H9 (cell line): Measurements from ENCODE around the gene CD151. TPM values are rescaled to one million over a fixed set of nuclear protein-coding genes. Genes with fewer than 3 reads are reported as not detected.
A peak's percentile ranks its signal among the peaks of the same experiment; 100 is the strongest.

Experiments used
- DNase-seq: peaks from one replicate; pipeline ENCODE4 v3.0.0-alpha.2; 2017
- H2AFZ ChIP-seq: one replicate; pipeline ENCODE4 v1.6.1; 2013; ENCODE audit warnings: mild to moderate bottlenecking, low read length, control low read depth, moderate library complexity
- H2AK5ac ChIP-seq: 2 replicates; pipeline ENCODE4 v1.6.1; 2013; ENCODE audit warnings: low read length, control low read depth, mixed read lengths; ENCODE audit not compliant: insufficient read length
- H2BK120ac ChIP-seq: one replicate; pipeline ENCODE4 v1.6.1; 2013; ENCODE audit warnings: low read depth, mild to moderate bottlenecking, low read length, control low read depth, inconsistent platforms; ENCODE audit not compliant: poor library complexity, severe bottlenecking
- H2BK12ac ChIP-seq: 2 replicates; pipeline ENCODE4 v1.6.1; 2013; ENCODE audit warnings: low read length, control low read depth, mixed read lengths, low read depth; ENCODE audit not compliant: insufficient read length
- H2BK15ac ChIP-seq: 2 replicates; pipeline ENCODE4 v1.6.1; 2013; ENCODE audit warnings: low read depth, low read length, control low read depth
- H2BK20ac ChIP-seq: one replicate; pipeline ENCODE4 v1.6.1; 2013; ENCODE audit warnings: low read depth, mild to moderate bottlenecking, low read length, control low read depth, inconsistent platforms; ENCODE audit not compliant: poor library complexity, severe bottlenecking
- H2BK5ac ChIP-seq: 2 replicates; pipeline ENCODE4 v1.6.1; 2013; ENCODE audit warnings: low read length, control low read depth, mixed read lengths; ENCODE audit not compliant: insufficient read length
- H3K14ac ChIP-seq: 2 replicates; pipeline ENCODE4 v1.6.1; 2013; ENCODE audit warnings: low read length, control low read depth; ENCODE audit not compliant: insufficient read depth
- H3K18ac ChIP-seq: 2 replicates; pipeline ENCODE4 v1.6.1; 2013; ENCODE audit warnings: low read depth, mild to moderate bottlenecking, mixed read lengths, low read length, control low read depth; ENCODE audit not compliant: insufficient read length
- H3K23ac ChIP-seq: 2 replicates; pipeline ENCODE4 v1.6.1; 2013; ENCODE audit warnings: low read length, control low read depth, mixed read lengths, low read depth; ENCODE audit not compliant: insufficient read length
- H3K23me2 ChIP-seq: 2 replicates; pipeline ENCODE4 v1.6.1; 2013; ENCODE audit warnings: low read depth, mild to moderate bottlenecking, mixed read lengths, low read length, control low read depth; ENCODE audit not compliant: insufficient read length, poor library complexity, severe bottlenecking
- H3K27ac ChIP-seq: 2 replicates; pipeline ENCODE4 v1.5.1; 2013; ENCODE audit warnings: low read length, control low read depth, mixed read lengths, low read depth; ENCODE audit not compliant: insufficient read length
- H3K27me3 ChIP-seq: 2 replicates; pipeline ENCODE4 v1.6.1; 2013; ENCODE audit warnings: low read length, control low read depth, inconsistent platforms; ENCODE audit not compliant: insufficient read depth
- H3K4ac ChIP-seq: 2 replicates; pipeline ENCODE4 v1.6.1; 2013; ENCODE audit warnings: low read depth, mild to moderate bottlenecking, control low read depth, inconsistent platforms, low read length, moderate library complexity
- H3K4me1 ChIP-seq: 2 replicates; pipeline ENCODE4 v1.6.1; 2013; ENCODE audit warnings: low read length, control low read depth, inconsistent platforms; ENCODE audit not compliant: insufficient read depth
- H3K4me2 ChIP-seq: 2 replicates; pipeline ENCODE4 v1.6.1; 2013; ENCODE audit warnings: low read length, control low read depth, mixed read lengths; ENCODE audit not compliant: insufficient read length, insufficient read depth
- H3K56ac ChIP-seq: 2 replicates; pipeline ENCODE4 v1.6.1; 2013; ENCODE audit warnings: low read depth, mild to moderate bottlenecking, mixed read lengths, low read length, control low read depth; ENCODE audit not compliant: insufficient read length
- H3K79me1 ChIP-seq: 2 replicates; pipeline ENCODE4 v1.6.1; 2013; ENCODE audit warnings: low read depth, mild to moderate bottlenecking, moderate library complexity, low read length, control low read depth, inconsistent platforms; ENCODE audit not compliant: insufficient read depth, poor library complexity, severe bottlenecking
- H3K79me2 ChIP-seq: 2 replicates; pipeline ENCODE4 v1.6.1; 2013; ENCODE audit warnings: low read length, control low read depth, inconsistent platforms; ENCODE audit not compliant: insufficient read depth
- H3K9ac ChIP-seq: 2 replicates; pipeline ENCODE4 v1.6.1; 2013; ENCODE audit warnings: low read length, control low read depth, mixed read lengths; ENCODE audit not compliant: insufficient read length; ENCODE audit errors: extremely low read depth
- H3K9me3 ChIP-seq: one replicate; pipeline ENCODE4 v1.6.1; 2013; ENCODE audit warnings: low read depth, low read length, inconsistent platforms; ENCODE audit not compliant: control insufficient read depth
- H3T11ph ChIP-seq: one replicate; pipeline ENCODE4 v1.6.1; 2013; ENCODE audit warnings: mild to moderate bottlenecking, low read length, control low read depth, inconsistent platforms
- H4K20me1 ChIP-seq: one replicate; pipeline ENCODE4 v1.6.1; 2013; ENCODE audit not compliant: control insufficient read depth, insufficient read length, insufficient read depth
- H4K5ac ChIP-seq: 2 replicates; pipeline ENCODE4 v1.6.1; 2013; ENCODE audit warnings: low read depth, mild to moderate bottlenecking, mixed read lengths, low read length, control low read depth; ENCODE audit not compliant: insufficient read length
- H4K8ac ChIP-seq: replicated peaks from 2 replicates; pipeline ENCODE4 v1.6.1; 2013; ENCODE audit warnings: low read length, control low read depth, mixed read lengths, low read depth; ENCODE audit not compliant: insufficient read length
- H4K91ac ChIP-seq: 2 replicates; pipeline ENCODE4 v1.6.1; 2013; ENCODE audit warnings: low read depth, mild to moderate bottlenecking, moderate library complexity, mixed read lengths, low read length, control low read depth; ENCODE audit not compliant: insufficient read length
- H3K27ac Mint-ChIP-seq, 3 experiments: 2 replicates in 2 of 3; 3 replicates in 1 of 3; pipeline ENCODE4 v1.8.0; 2020 to 2021; ENCODE audit warnings: mixed read lengths in 3 of 3, mild to moderate bottlenecking in 1 of 3, moderate library complexity in 1 of 3
- H3K27me3 Mint-ChIP-seq: 2 replicates; pipeline ENCODE4 v1.8.0; 2021; ENCODE audit warnings: low read depth, mild to moderate bottlenecking, moderate library complexity, mixed read lengths
- H3K36me3 Mint-ChIP-seq, 3 experiments: 2 replicates in 2 of 3; 3 replicates in 1 of 3; pipeline ENCODE4 v1.8.0; 2020 to 2021; ENCODE audit warnings: low read depth in 3 of 3, mixed read lengths in 3 of 3; ENCODE audit not compliant: insufficient read depth in 1 of 3
- H3K4me1 Mint-ChIP-seq, 2 experiments: 2 replicates each; pipeline ENCODE4 v1.8.0; 2020; ENCODE audit warnings: mixed read lengths in 2 of 2
- H3K4me3 Mint-ChIP-seq, 2 experiments: 2 replicates in 1 of 2; 3 replicates in 1 of 2; pipeline ENCODE4 v1.8.0; 2020 to 2021; ENCODE audit warnings: mild to moderate bottlenecking in 2 of 2, mixed read lengths in 2 of 2, moderate library complexity in 1 of 2
- H3K9me3 Mint-ChIP-seq, 2 experiments: 2 replicates in 1 of 2; 3 replicates in 1 of 2; pipeline ENCODE4 v1.8.0; 2020; ENCODE audit warnings: mild to moderate bottlenecking in 2 of 2, mixed read lengths in 2 of 2, moderate library complexity in 1 of 2
- WGBS: extraction: QIAGEN DNeasy Blood & Tissue Kit; methylation state at CpG from one replicate; pipeline ENCODE4 v1.1.7; 2013; ENCODE audit warnings: missing lambda C conversion rate, low lambda C conversion rate, mixed read lengths; ENCODE audit not compliant: insufficient read length; ENCODE audit errors: extremely low coverage; 5-methylcytosine and 5-hydroxymethylcytosine counted together
- total RNA-seq: library from RNA; stranded (reverse); gene quantifications from 2 replicates; pipeline ENCODE4 v1.2.1, GENCODE V29; 2021
- TF ChIP-seq, protein P1 (sequence below): fragments of 200-600 bp; sonication (generic); conservative IDR thresholded peaks from 3 replicates; pipeline ENCODE4 v1.8.0; 2021; ENCODE audit warnings: antibody characterized with exemption, mild to moderate bottlenecking

The CD151 gene
- total RNA-seq, 1 experiment from 2014 or later, result 138 TPM

DNA sequence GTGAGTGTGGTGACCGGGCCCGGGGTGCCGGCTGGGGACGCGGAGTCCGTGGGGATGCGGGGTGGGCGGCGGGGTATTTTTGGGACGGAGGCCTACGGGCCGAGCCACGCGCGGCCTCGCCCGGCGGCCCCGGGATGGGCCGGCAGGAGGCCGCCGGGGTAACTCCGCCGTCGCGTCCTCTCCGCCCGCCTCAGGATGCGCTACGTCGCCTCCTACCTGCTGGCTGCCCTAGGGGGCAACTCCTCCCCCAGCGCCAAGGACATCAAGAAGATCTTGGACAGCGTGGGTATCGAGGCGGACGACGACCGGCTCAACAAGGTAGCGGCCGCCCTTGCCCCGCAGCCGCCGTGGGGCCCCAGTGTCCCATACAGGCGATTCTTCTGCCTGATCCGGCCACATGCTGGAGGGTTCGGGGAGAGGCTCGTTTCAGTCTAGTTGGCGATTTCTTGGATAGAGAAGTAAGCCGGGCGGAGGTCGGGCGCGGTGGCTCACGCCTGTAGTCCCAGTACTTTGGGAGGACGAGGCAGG is 22.6 kb upstream of the CD151 start:
- no peak overlapping the region for H2BK15ac ChIP-seq
- H3K27me3 ChIP-seq, result no peaks in the 10 kb centered on the region
- no peaks in the 10 kb centered on the region for H3K4me1 ChIP-seq
- H4K5ac ChIP-seq, result no peak overlapping the region
- TF ChIP-seq, protein P1, sequence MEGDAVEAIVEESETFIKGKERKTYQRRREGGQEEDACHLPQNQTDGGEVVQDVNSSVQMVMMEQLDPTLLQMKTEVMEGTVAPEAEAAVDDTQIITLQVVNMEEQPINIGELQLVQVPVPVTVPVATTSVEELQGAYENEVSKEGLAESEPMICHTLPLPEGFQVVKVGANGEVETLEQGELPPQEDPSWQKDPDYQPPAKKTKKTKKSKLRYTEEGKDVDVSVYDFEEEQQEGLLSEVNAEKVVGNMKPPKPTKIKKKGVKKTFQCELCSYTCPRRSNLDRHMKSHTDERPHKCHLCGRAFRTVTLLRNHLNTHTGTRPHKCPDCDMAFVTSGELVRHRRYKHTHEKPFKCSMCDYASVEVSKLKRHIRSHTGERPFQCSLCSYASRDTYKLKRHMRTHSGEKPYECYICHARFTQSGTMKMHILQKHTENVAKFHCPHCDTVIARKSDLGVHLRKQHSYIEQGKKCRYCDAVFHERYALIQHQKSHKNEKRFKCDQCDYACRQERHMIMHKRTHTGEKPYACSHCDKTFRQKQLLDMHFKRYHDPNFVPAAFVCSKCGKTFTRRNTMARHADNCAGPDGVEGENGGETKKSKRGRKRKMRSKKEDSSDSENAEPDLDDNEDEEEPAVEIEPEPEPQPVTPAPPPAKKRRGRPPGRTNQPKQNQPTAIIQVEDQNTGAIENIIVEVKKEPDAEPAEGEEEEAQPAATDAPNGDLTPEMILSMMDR, result peak; percentile 19; the same call in 1 of the 3 replicates
- H2AK5ac ChIP-seq, result no peak overlapping the region
- no peaks in the 10 kb centered on the region for H3K9me3 Mint-ChIP-seq
- H3K9ac ChIP-seq, result peak overlapping the region; percentile 61
- peak overlapping the region; percentile 57 for H3K4me2 ChIP-seq
- peaks cover 11 to 28% of the 10 kb centered on the region in 2 experiments for H3K4me1 Mint-ChIP-seq
- H3K9me3 ChIP-seq, result no peaks in the 10 kb centered on the region
- no peak overlapping the region for H4K91ac ChIP-seq
- no peak overlapping the region for H3K27ac ChIP-seq
- no peak overlapping the region for H2BK12ac ChIP-seq
- H2AFZ ChIP-seq, result no peak overlapping the region
- peak overlapping the region; percentile 91 to 98 for H3K4me3 Mint-ChIP-seq
- H2BK20ac ChIP-seq, result no peak overlapping the region
- H3K27me3 Mint-ChIP-seq, result no peaks in the 10 kb centered on the region
- H3K14ac ChIP-seq, result peak overlapping the region; percentile 47; the same call in 1 of the 2 replicates
- H3K23ac ChIP-seq, result no peak overlapping the region
- H2BK5ac ChIP-seq, result no peak overlapping the region
- H3K27ac Mint-ChIP-seq, result peak overlapping the region in 2 of 3 experiments; percentile 87 to 99; a peak in 4 of 7 replicates
- no peak overlapping the region for H4K8ac ChIP-seq
- WGBS, result no CpG with 5 or more reads among the region's 55 CpGs
- no peak overlapping the region for H3K18ac ChIP-seq
- peaks cover 16% of the 10 kb centered on the region for H3K23me2 ChIP-seq
- H3K36me3 Mint-ChIP-seq, result peaks cover 29 to 40% (median 29%) of the 10 kb centered on the region in 3 experiments
- H4K20me1 ChIP-seq, result no peaks in the 10 kb centered on the region
- peaks cover 9% of the 10 kb centered on the region for H3K79me1 ChIP-seq
- H3T11ph ChIP-seq, result no peak overlapping the region
- peaks cover 10% of the 10 kb centered on the region; the same call in 1 of the 2 replicates for H3K79me2 ChIP-seq
- no peak overlapping the region for H3K56ac ChIP-seq
- DNase-seq, result no peak
- H3K4ac ChIP-seq, result no peak overlapping the region
- H2BK120ac ChIP-seq, result no peak overlapping the region
